ENCODE results near the gene ARL2BP. TPM values are rescaled to one million over a fixed set of nuclear protein-coding genes. Genes with fewer than 3 reads are reported as not detected.

ARL2BP gene
- total RNA-seq, 1 donor from 2014 or later = 46.7 TPM

- no peak overlapping the region for H3K27ac Mint-ChIP-seq (ENCODE audit: unreplicated experiment)
- TF ChIP-seq CTCF (IDR thresholded peaks at IDR 0.05; ENCODE audit: unreplicated experiment) = no peak
- no peaks in the 10 kb centered on the region for H3K36me3 Mint-ChIP-seq (ENCODE audit: low read depth, unreplicated experiment)
- H3K9me3 Mint-ChIP-seq (ENCODE audit: unreplicated experiment) = no peaks in the 10 kb centered on the region
- peaks cover 11% of the 10 kb centered on the region for H3K27me3 Mint-ChIP-seq (ENCODE audit: unreplicated experiment)
- no peak for DNase-seq (ENCODE audit: low spot score)
- peaks cover 3% of the 10 kb centered on the region for H3K4me1 Mint-ChIP-seq (ENCODE audit: unreplicated experiment)
- no peak overlapping the region for H3K4me3 Mint-ChIP-seq (ENCODE audit: unreplicated experiment)
Measured at GRCh38 chr16:57282510-57283213, 37.6 kb downstream of the ARL2BP start.

- peaks cover 3% of the 10 kb centered on the region for H3K4me1 Mint-ChIP-seq (ENCODE audit: unreplicated experiment)
- TF ChIP-seq CTCF (IDR thresholded peaks at IDR 0.05; ENCODE audit: unreplicated experiment) = no peak
- DNase-seq (ENCODE audit: low spot score) = no peak
- no peaks in the 10 kb centered on the region for H3K9me3 Mint-ChIP-seq (ENCODE audit: unreplicated experiment)
- H3K4me3 Mint-ChIP-seq (ENCODE audit: unreplicated experiment) = peak overlapping the region; percentile 73
- no peak overlapping the region for H3K27ac Mint-ChIP-seq (ENCODE audit: unreplicated experiment)
- peaks cover 9% of the 10 kb centered on the region for H3K27me3 Mint-ChIP-seq (ENCODE audit: unreplicated experiment)
- no peaks in the 10 kb centered on the region for H3K36me3 Mint-ChIP-seq (ENCODE audit: low read depth, unreplicated experiment)
Measured at GRCh38 chr16:57283214-57283958, 38.3 kb downstream of the ARL2BP start.

GRCh38 chr16:57283959-57284208, 38.8 kb downstream of the ARL2BP start:
- Mint-ChIP-seq H3K9me3 (ENCODE audit: unreplicated experiment) (no peaks in the 10 kb centered on the region), H3K4me3 (ENCODE audit: unreplicated experiment) (peak overlapping the region; percentile 73), H3K36me3 (ENCODE audit: low read depth, unreplicated experiment) (no peaks in the 10 kb centered on the region), H3K4me1 (ENCODE audit: unreplicated experiment) (peaks cover 3% of the 10 kb centered on the region), H3K27me3 (ENCODE audit: unreplicated experiment) (peaks cover 9% of the 10 kb centered on the region), H3K27ac (ENCODE audit: unreplicated experiment) (no peak overlapping the region)
- no peak for TF ChIP-seq CTCF (IDR thresholded peaks at IDR 0.05; ENCODE audit: unreplicated experiment)
- no peak for DNase-seq (ENCODE audit: low spot score)

- peaks cover 9% of the 10 kb centered on the region for H3K27me3 Mint-ChIP-seq (ENCODE audit: unreplicated experiment)
- no peaks in the 10 kb centered on the region for H3K9me3 Mint-ChIP-seq (ENCODE audit: unreplicated experiment)
- H3K4me1 Mint-ChIP-seq (ENCODE audit: unreplicated experiment) = peaks cover 3% of the 10 kb centered on the region
- H3K27ac Mint-ChIP-seq (ENCODE audit: unreplicated experiment) = no peak within 1 kb of the TSS
- DNase-seq (ENCODE audit: low spot score) = peak; percentile 38
- no peak for TF ChIP-seq CTCF (IDR thresholded peaks at IDR 0.05; ENCODE audit: unreplicated experiment)
- no peaks in the 10 kb centered on the region for H3K36me3 Mint-ChIP-seq (ENCODE audit: low read depth, unreplicated experiment)
- H3K4me3 Mint-ChIP-seq (ENCODE audit: unreplicated experiment) = peak within 1 kb of the TSS; percentile 73
Measured at GRCh38 chr16:57284209-57284951, 39.3 kb downstream of the ARL2BP start, which contains the start of gene PLLP. TSS of gene PLLP (minus strand) at chr16:57284672. CDS start at chr16:57284540, 132 bp downstream.
